ENCODE results near the gene HNRNPCL1. TPM values are rescaled to one million over a fixed set of nuclear protein-coding genes. Genes with fewer than 3 reads are reported as not detected.
"Not testable (repeated sequence)": the region's sequence is repeated elsewhere in the genome, so short reads cannot be mapped to it uniquely, and the experiment has no call there.

The HNRNPCL1 gene
- total RNA-seq (2014; rRNA removed; shearing (Covaris generic)) = not detected in 2 replicates
- not detected in 2 replicates for polyA plus RNA-seq (2016; fragmentation: Nextera tagmentation; extraction: Ambion mirVana)

- H2AFZ ChIP-seq; H4K20me1 ChIP-seq (ENCODE audit: insufficient read depth); H3K4me3 ChIP-seq; H3K9ac ChIP-seq; H3K9me2 ChIP-seq (ENCODE audit: insufficient read depth); in situ Hi-C loops (cut with MboI); H3K27me3 ChIP-seq (replicated peaks; ENCODE audit: insufficient read depth); H3K79me2 ChIP-seq (ENCODE audit: insufficient read depth); H3K4me2 ChIP-seq (ENCODE audit: unreplicated experiment); H3K36me3 ChIP-seq (ENCODE audit: low read depth); H3K27ac ChIP-seq; H3F3A ChIP-seq (ENCODE audit: insufficient read depth); H3K4me1 ChIP-seq (ENCODE audit: insufficient read depth); H3K9me3 ChIP-seq (ENCODE audit: low read depth); DNase-seq: not testable (repeated sequence)
- WGBS, 2 experiments (ENCODE audit: low coverage in 1 of 2, low lambda C conversion rate in 2 of 2, missing lambda C conversion rate in 2 of 2) = 38 to 39% methylated on average over 7 of the region's 7 CpGs
These were observed at the start of gene HNRNPCL1 for GRCh38 chr1:12848620-12849019. TSS of gene HNRNPCL1 (minus strand) at chr1:12848720. CDS start at chr1:12848289, 431 bp downstream.

- DNase-seq; H3K4me3 ChIP-seq; H3K27ac ChIP-seq; H4K20me1 ChIP-seq (ENCODE audit: insufficient read depth); H2AFZ ChIP-seq; H3K9ac ChIP-seq; H3K9me2 ChIP-seq (ENCODE audit: insufficient read depth); H3K27me3 ChIP-seq (replicated peaks; ENCODE audit: insufficient read depth); H3K4me1 ChIP-seq (ENCODE audit: insufficient read depth); H3K4me2 ChIP-seq (ENCODE audit: unreplicated experiment); H3K79me2 ChIP-seq (ENCODE audit: insufficient read depth); H3K9me3 ChIP-seq (ENCODE audit: low read depth); in situ Hi-C loops (cut with MboI); H3K36me3 ChIP-seq (ENCODE audit: low read depth); H3F3A ChIP-seq (ENCODE audit: insufficient read depth): not testable (repeated sequence)
- WGBS, 2 experiments (ENCODE audit: low coverage in 1 of 2, low lambda C conversion rate in 2 of 2, missing lambda C conversion rate in 2 of 2) = 0% methylated on average over 1 of the region's 1 CpG; no CpG with 5 or more reads in 1 of the 2 experiments
These were observed 49.6 kb upstream of the HNRNPCL1 start, which contains the start of gene PRAMEF10 for GRCh38 chr1:12898170-12898569. TSS of gene PRAMEF10 (minus strand) at chr1:12898270. CDS start at chr1:12895847, 2,423 bp downstream.

- H3K9ac ChIP-seq; in situ Hi-C loops (cut with MboI); H3K4me1 ChIP-seq (ENCODE audit: insufficient read depth); H2AFZ ChIP-seq; H4K20me1 ChIP-seq (ENCODE audit: insufficient read depth); H3K9me2 ChIP-seq (ENCODE audit: insufficient read depth); H3F3A ChIP-seq (ENCODE audit: insufficient read depth); H3K79me2 ChIP-seq (ENCODE audit: insufficient read depth); DNase-seq; H3K27me3 ChIP-seq (replicated peaks; ENCODE audit: insufficient read depth); H3K36me3 ChIP-seq (ENCODE audit: low read depth); H3K4me3 ChIP-seq; H3K27ac ChIP-seq; H3K4me2 ChIP-seq (ENCODE audit: unreplicated experiment); H3K9me3 ChIP-seq (ENCODE audit: low read depth): not testable (repeated sequence)
- 0 to 6% methylated on average over 2 to 3 of the region's 3 CpGs for WGBS, 2 experiments (ENCODE audit: low coverage in 1 of 2, low lambda C conversion rate in 2 of 2, missing lambda C conversion rate in 2 of 2)
These were observed 37.6 kb upstream of the HNRNPCL1 start, which contains the start of gene PRAMEF4 for GRCh38 chr1:12886101-12886500. TSS of gene PRAMEF4 (minus strand) at chr1:12886201. CDS start at chr1:12883394, 2,807 bp downstream.

- H4K20me1 ChIP-seq (ENCODE audit: insufficient read depth); H3K4me3 ChIP-seq; H3K36me3 ChIP-seq (ENCODE audit: low read depth); H3K79me2 ChIP-seq (ENCODE audit: insufficient read depth); H3K27ac ChIP-seq; in situ Hi-C loops (cut with MboI); H2AFZ ChIP-seq; H3K9ac ChIP-seq; H3K27me3 ChIP-seq (replicated peaks; ENCODE audit: insufficient read depth); DNase-seq; H3K4me1 ChIP-seq (ENCODE audit: insufficient read depth); H3K9me3 ChIP-seq (ENCODE audit: low read depth); H3F3A ChIP-seq (ENCODE audit: insufficient read depth); H3K4me2 ChIP-seq (ENCODE audit: unreplicated experiment); H3K9me2 ChIP-seq (ENCODE audit: insufficient read depth): not testable (repeated sequence)
- 14 to 28% methylated on average over 4 of the region's 4 CpGs for WGBS, 2 experiments (ENCODE audit: low coverage in 1 of 2, low lambda C conversion rate in 2 of 2, missing lambda C conversion rate in 2 of 2)
These were observed 29.9 kb upstream of the HNRNPCL1 start for GRCh38 chr1:12878453-12878852.

GRCh38 chr1:12863131-12863880 is 14.8 kb upstream of the HNRNPCL1 start:
- H3K4me2 ChIP-seq (ENCODE audit: unreplicated experiment); H3F3A ChIP-seq (ENCODE audit: insufficient read depth); H3K79me2 ChIP-seq (ENCODE audit: insufficient read depth); H3K27me3 ChIP-seq (replicated peaks; ENCODE audit: insufficient read depth); H3K27ac ChIP-seq; H3K9ac ChIP-seq; H3K9me2 ChIP-seq (ENCODE audit: insufficient read depth); DNase-seq; H3K4me3 ChIP-seq; in situ Hi-C loops (cut with MboI); H3K4me1 ChIP-seq (ENCODE audit: insufficient read depth); H3K36me3 ChIP-seq (ENCODE audit: low read depth); H4K20me1 ChIP-seq (ENCODE audit: insufficient read depth); H3K9me3 ChIP-seq (ENCODE audit: low read depth); H2AFZ ChIP-seq: not testable (repeated sequence)
- WGBS, 2 experiments (ENCODE audit: low coverage in 1 of 2, low lambda C conversion rate in 2 of 2, missing lambda C conversion rate in 2 of 2) = 11 to 23% methylated on average over 3 to 4 of the region's 7 CpGs

DNA sequence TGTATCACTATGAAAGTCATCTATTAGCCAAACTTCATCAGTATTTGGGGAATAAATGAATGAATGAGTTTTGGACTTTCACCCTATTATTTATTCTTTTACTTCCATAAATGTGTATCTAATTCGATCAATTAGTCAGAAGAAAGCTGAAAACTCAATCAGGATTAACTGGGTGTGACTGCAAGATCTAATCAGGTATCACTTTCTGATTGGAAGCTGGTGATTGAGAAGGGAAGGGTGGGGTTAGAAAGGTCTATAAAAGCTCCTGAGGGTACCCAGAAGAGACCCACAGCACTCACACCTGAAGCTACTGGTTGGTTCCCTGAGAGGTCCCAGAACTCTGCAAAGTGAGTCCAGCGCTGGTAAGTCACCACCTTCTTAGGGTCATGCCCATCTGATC is 8.3 kb upstream of the HNRNPCL1 start, which contains the start of gene PRAMEF2:
Gene PRAMEF2 (plus strand): TSS at position 301 of the 400 bp plus-strand sequence. CDS start 1,924 bp downstream, outside the sequence.
- H3K9me2 ChIP-seq (ENCODE audit: insufficient read depth); H3K36me3 ChIP-seq (ENCODE audit: low read depth); H3K79me2 ChIP-seq (ENCODE audit: insufficient read depth); H3K9ac ChIP-seq; H3K9me3 ChIP-seq (ENCODE audit: low read depth); H2AFZ ChIP-seq; H4K20me1 ChIP-seq (ENCODE audit: insufficient read depth); H3K27ac ChIP-seq; H3K4me2 ChIP-seq (ENCODE audit: unreplicated experiment); DNase-seq; H3K27me3 ChIP-seq (replicated peaks; ENCODE audit: insufficient read depth); H3K4me3 ChIP-seq; in situ Hi-C loops (cut with MboI); H3K4me1 ChIP-seq (ENCODE audit: insufficient read depth); H3F3A ChIP-seq (ENCODE audit: insufficient read depth): not testable (repeated sequence)
- WGBS, 2 experiments (ENCODE audit: low coverage in 1 of 2, low lambda C conversion rate in 2 of 2, missing lambda C conversion rate in 2 of 2) = 10 to 13% methylated on average over 2 of the region's 2 CpGs

Data from GM23248 (cell line).